Body of pancreas (tissue), 4 donors: ENCODE measurements around the gene EN1.

Experiments used
- POLR2A ChIP-seq, 3 donors: fragments of 450-650 bp; IDR thresholded peaks; one replicate each; pipeline ENCODE4 v1.6.1; 2016; ENCODE audit warnings: antibody characterized with exemption in 3 of 3, mild to moderate bottlenecking in 2 of 3
- TF ChIP-seq, protein P1 (sequence below), 7 experiments: fragments of 450-650 bp in 4 of 7; fragments of 200-600 bp in 3 of 7; sonication (generic) in 3 of 7; IDR thresholded peaks; one replicate each; pipeline ENCODE4 v1.5.1; 2016 to 2019; ENCODE audit warnings: antibody characterized with exemption in 7 of 7

DNA sequence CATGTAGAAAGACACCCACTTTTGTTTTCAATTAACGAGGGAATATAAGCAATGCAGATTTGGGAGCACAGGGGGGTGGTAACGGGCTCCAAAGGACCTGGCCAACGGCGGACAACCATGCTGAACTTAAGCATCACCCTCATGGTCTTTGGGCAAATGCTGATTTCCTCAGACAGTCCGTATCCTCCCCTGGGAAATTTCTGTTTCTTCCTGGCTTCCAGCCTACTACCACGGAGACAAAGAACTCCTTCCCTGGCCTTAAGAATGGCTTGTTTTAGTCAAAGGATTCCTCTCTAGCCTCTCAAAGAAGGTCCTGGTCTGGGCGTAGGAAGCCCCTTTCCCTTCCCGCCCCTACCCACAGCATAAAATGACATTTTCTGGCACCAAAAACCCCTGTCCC, 34.3 kb downstream of the EN1 start:
- TF ChIP-seq, protein P1, sequence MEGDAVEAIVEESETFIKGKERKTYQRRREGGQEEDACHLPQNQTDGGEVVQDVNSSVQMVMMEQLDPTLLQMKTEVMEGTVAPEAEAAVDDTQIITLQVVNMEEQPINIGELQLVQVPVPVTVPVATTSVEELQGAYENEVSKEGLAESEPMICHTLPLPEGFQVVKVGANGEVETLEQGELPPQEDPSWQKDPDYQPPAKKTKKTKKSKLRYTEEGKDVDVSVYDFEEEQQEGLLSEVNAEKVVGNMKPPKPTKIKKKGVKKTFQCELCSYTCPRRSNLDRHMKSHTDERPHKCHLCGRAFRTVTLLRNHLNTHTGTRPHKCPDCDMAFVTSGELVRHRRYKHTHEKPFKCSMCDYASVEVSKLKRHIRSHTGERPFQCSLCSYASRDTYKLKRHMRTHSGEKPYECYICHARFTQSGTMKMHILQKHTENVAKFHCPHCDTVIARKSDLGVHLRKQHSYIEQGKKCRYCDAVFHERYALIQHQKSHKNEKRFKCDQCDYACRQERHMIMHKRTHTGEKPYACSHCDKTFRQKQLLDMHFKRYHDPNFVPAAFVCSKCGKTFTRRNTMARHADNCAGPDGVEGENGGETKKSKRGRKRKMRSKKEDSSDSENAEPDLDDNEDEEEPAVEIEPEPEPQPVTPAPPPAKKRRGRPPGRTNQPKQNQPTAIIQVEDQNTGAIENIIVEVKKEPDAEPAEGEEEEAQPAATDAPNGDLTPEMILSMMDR (IDR thresholded peaks at IDR 0.05), result no peak
- no peak for TF ChIP-seq POLR2A (IDR thresholded peaks at IDR 0.05)
